Natural killer cell (primary cell): ENCODE measurements around the gene S100B. TPM values are rescaled to one million over a fixed set of nuclear protein-coding genes. Genes with fewer than 3 reads are reported as not detected.
A peak's percentile ranks its signal among the peaks of the same experiment; 100 is the strongest.
"Not testable (repeated sequence)": the region's sequence is repeated elsewhere in the genome, so short reads cannot be mapped to it uniquely, and the experiment has no call there.

Experiments
- ATAC-seq, 3 donors: fragments of 150-1000 bp in 2 of 3; fragments of 200-7000 bp in 1 of 3; cut with Tn5 transposase; 1 replicate in 1 of 3; 2 replicates in 2 of 3; pipeline ENCODE4 v1.10.0; 2021; ENCODE audit warnings: mild to moderate bottlenecking in 2 of 3, moderate library complexity in 2 of 3
- DNase-seq, 2 donors: peaks; one replicate each; pipeline versions ENCODE4 v3.0.0 to v3.0.0-alpha.2; 2013 to 2021; ENCODE audit warnings: mixed read lengths in 1 of 2
- H3K27ac ChIP-seq: one replicate; pipeline ENCODE4 v1.5.1; 2013; ENCODE audit warnings: mild to moderate bottlenecking, low read length
- H3K27me3 ChIP-seq: one replicate; pipeline ENCODE4 v1.6.1; 2013; ENCODE audit warnings: low read length; ENCODE audit not compliant: control insufficient read depth, insufficient read depth
- H3K36me3 ChIP-seq: one replicate; pipeline ENCODE4 v1.6.1; 2013; ENCODE audit warnings: low read length; ENCODE audit not compliant: control insufficient read depth, insufficient read depth
- H3K4me1 ChIP-seq: one replicate; pipeline ENCODE4 v1.6.1; 2013; ENCODE audit warnings: low read length; ENCODE audit not compliant: control insufficient read depth, insufficient read depth
- H3K4me3 ChIP-seq: one replicate; pipeline ENCODE4 v1.5.1; 2013; ENCODE audit warnings: low read length
- H3K9me3 ChIP-seq: one replicate; pipeline ENCODE4 v1.6.1; 2013; ENCODE audit warnings: low read length; ENCODE audit not compliant: control insufficient read depth, insufficient read depth
- H3K27ac Mint-ChIP-seq, 2 donors: one replicate each; pipeline ENCODE4 v1.8.0; 2022; ENCODE audit warnings: mild to moderate bottlenecking in 2 of 2, mixed read lengths in 2 of 2, moderate library complexity in 1 of 2
- H3K27me3 Mint-ChIP-seq, 2 donors: one replicate each; pipeline ENCODE4 v1.8.0; 2022; ENCODE audit warnings: low read depth in 2 of 2, mixed read lengths in 2 of 2
- H3K36me3 Mint-ChIP-seq: one replicate; pipeline ENCODE4 v1.8.0; 2022; ENCODE audit warnings: mixed read lengths
- H3K4me1 Mint-ChIP-seq, 2 donors: one replicate each; pipeline ENCODE4 v1.8.0; 2022; ENCODE audit warnings: mixed read lengths in 2 of 2
- H3K4me3 Mint-ChIP-seq: one replicate; pipeline ENCODE4 v1.8.0; 2022; ENCODE audit warnings: mild to moderate bottlenecking, moderate library complexity, mixed read lengths
- H3K9me3 Mint-ChIP-seq, 2 donors: one replicate each; pipeline ENCODE4 v1.8.0; 2022; ENCODE audit warnings: mixed read lengths in 2 of 2
- CTCF ChIP-seq: fragments of 200-600 bp; IDR thresholded peaks from one replicate; pipeline ENCODE4 v1.8.0; 2022; ENCODE audit warnings: antibody characterized with exemption
- WGBS: methylation state at CpG from one replicate; pipeline ENCODE4 v1.1.7; 2013; ENCODE audit warnings: missing lambda C conversion rate; ENCODE audit not compliant: insufficient coverage; 5-methylcytosine and 5-hydroxymethylcytosine counted together
- intact Hi-C: fragments of 100-400 bp; cut with micrococcal nuclease; formaldehyde crosslinking; loops from one replicate; pipeline ENCODE4 v1.14.2; 2022
- total RNA-seq, 4 donors: library from RNA; stranded (reverse); fragments of 120-200 nt in 1 of 4; gene quantifications; one replicate each; pipeline versions ENCODE4 v1.2.3 to v1.2.4, GENCODE V29; 2013 to 2022

Gene S100B
- total RNA-seq, 3 donors from 2014 or later (not counting 1 experiment from before 2014, with no cell fraction given), result 4.0 to 58.9 TPM; not detected in 1

- H3K4me3 Mint-ChIP-seq, result peak overlapping the region; percentile 55
- peaks cover 33 to 46% of the 10 kb centered on the region in 2 donors for H3K4me1 Mint-ChIP-seq
- Histone ChIP-seq H3K9me3 (no peaks in the 10 kb centered on the region), H3K27ac (peak overlapping the region; percentile 31), H3K27me3 (no peaks in the 10 kb centered on the region), H3K36me3 (no peaks in the 10 kb centered on the region), H3K4me3 (no peak overlapping the region), H3K4me1 (peaks cover 31% of the 10 kb centered on the region)
- intact Hi-C loops, result no loop called here
- peak overlapping the region; percentile 56 to 99 for H3K27ac Mint-ChIP-seq
- no peaks in the 10 kb centered on the region for H3K27me3 Mint-ChIP-seq
- WGBS, result no CpG with 5 or more reads among the region's 5 CpGs
- H3K9me3 Mint-ChIP-seq, result no peaks in the 10 kb centered on the region
- DNase-seq (peak in 1 of 2 donors; percentile 74), ATAC-seq (no peak)
- no peak for TF ChIP-seq CTCF
- no peaks in the 10 kb centered on the region for H3K36me3 Mint-ChIP-seq
Measured at GRCh38 chr21:46633566-46633965, 28.7 kb upstream of the S100B start.

GRCh38 chr21:46630915-46631314 lies 26.0 kb upstream of the S100B start:
- H3K27ac Mint-ChIP-seq, H3K27me3 ChIP-seq, H3K9me3 Mint-ChIP-seq, intact Hi-C loops, H3K9me3 ChIP-seq, H3K4me3 ChIP-seq, H3K36me3 Mint-ChIP-seq, DNase-seq, H3K27me3 Mint-ChIP-seq, H3K36me3 ChIP-seq, ATAC-seq, H3K27ac ChIP-seq, H3K4me3 Mint-ChIP-seq: not testable (repeated sequence)
- 91% methylated on average over 1 of the region's 2 CpGs for WGBS
- peaks cover 17% of the 10 kb centered on the region for H3K4me1 ChIP-seq
- H3K4me1 Mint-ChIP-seq, result peaks cover 10 to 43% of the 10 kb centered on the region in 2 donors

GRCh38 chr21:46628868-46629267 lies 24.0 kb upstream of the S100B start:
- Histone ChIP-seq H3K36me3 (no peaks in the 10 kb centered on the region), H3K9me3 (peaks cover 11% of the 10 kb centered on the region), H3K27ac (no peak overlapping the region), H3K4me1 (peaks cover 15% of the 10 kb centered on the region), H3K27me3 (no peaks in the 10 kb centered on the region), H3K4me3 (no peak overlapping the region)
- no peak for DNase-seq
- no peaks in the 10 kb centered on the region for H3K27me3 Mint-ChIP-seq
- no peak overlapping the region for H3K27ac Mint-ChIP-seq
- 92% methylated on average over 6 of the region's 6 CpGs for WGBS
- H3K4me1 Mint-ChIP-seq, result peaks cover 0 to 39% of the 10 kb centered on the region in 2 donors
- no peaks in the 10 kb centered on the region for H3K36me3 Mint-ChIP-seq
- intact Hi-C loops, result no loop called here
- no peaks in the 10 kb centered on the region for H3K9me3 Mint-ChIP-seq
- no peak for ATAC-seq
- TF ChIP-seq CTCF, result no peak
- no peak overlapping the region for H3K4me3 Mint-ChIP-seq

- H3K36me3 Mint-ChIP-seq, result no peaks in the 10 kb centered on the region
- H3K4me1 Mint-ChIP-seq, result peaks cover 5 to 38% of the 10 kb centered on the region in 2 donors
- intact Hi-C loops, result no loop called here
- no peak overlapping the region for H3K4me3 Mint-ChIP-seq
- H3K27me3 Mint-ChIP-seq, result no peaks in the 10 kb centered on the region
- no peaks in the 10 kb centered on the region for H3K27me3 ChIP-seq
- no peak overlapping the region for H3K27ac Mint-ChIP-seq
- H3K27ac ChIP-seq, result no peak overlapping the region
- 92% methylated on average over 4 of the region's 4 CpGs for whole genome bisulfite sequencing
- H3K4me1 ChIP-seq, result peaks cover 19% of the 10 kb centered on the region
- H3K9me3 ChIP-seq, result peaks cover 11% of the 10 kb centered on the region
- ATAC-seq (no peak), DNase-seq (no peak)
- H3K9me3 Mint-ChIP-seq, result no peaks in the 10 kb centered on the region
- no peak overlapping the region for H3K4me3 ChIP-seq
- H3K36me3 ChIP-seq, result no peaks in the 10 kb centered on the region
- no peak for TF ChIP-seq CTCF
Measured at GRCh38 chr21:46627726-46628125, 22.8 kb upstream of the S100B start.
